H1 (cell line): ENCODE data around the gene ODC1. TPM values are rescaled to one million over a fixed set of nuclear protein-coding genes. Genes with fewer than 3 reads are reported as not detected.

ENCODE experiments used
- CTCF ChIA-PET: fragments of 300-600 bp; sonication (Branson Sonifier 250); formaldehyde crosslinking; loops from one replicate; lab custom pipeline; 2021; ENCODE audit not compliant: partially characterized antibody; lab: Charles Lee
- POLR2A ChIA-PET: fragments of 300-600 bp; sonication (Branson Sonifier 250); formaldehyde crosslinking; loops from one replicate; lab custom pipeline; 2021; ENCODE audit warnings: inconsistent platforms; ENCODE audit not compliant: partially characterized antibody; lab: Charles Lee
- DNase-seq, 2 experiments: peaks; one replicate each; pipeline versions ENCODE4 v3.0.0 to v3.0.0-alpha.2; 2010 to 2022; ENCODE audit warnings: low spot score in 2 of 2, low read depth in 1 of 2, mixed read lengths in 1 of 2
- FAIRE-seq: peaks from 2 replicates; lab custom pipeline; 2011; peaks lifted over from hg19 to GRCh38; lab: Jason Lieb, UNC
- H2AFZ ChIP-seq: 2 replicates; pipeline ENCODE4 v1.8.1; 2012; ENCODE audit warnings: low read length, inconsistent platforms
- H2AK5ac ChIP-seq: 2 replicates; pipeline ENCODE4 v1.6.1; 2013; ENCODE audit warnings: low read depth, low read length
- H2BK120ac ChIP-seq: replicated peaks from 2 replicates; pipeline ENCODE3; 2013; ENCODE audit warnings: low read depth, low read length, inconsistent platforms
- H2BK12ac ChIP-seq: 2 replicates; pipeline ENCODE4 v1.6.1; 2013; ENCODE audit warnings: low read depth, low read length
- H2BK15ac ChIP-seq: 2 replicates; pipeline ENCODE4 v1.6.1; 2013; ENCODE audit warnings: low read length
- H2BK20ac ChIP-seq: 2 replicates; pipeline ENCODE4 v1.6.1; 2013; ENCODE audit warnings: low read length
- H2BK5ac ChIP-seq: 2 replicates; pipeline ENCODE4 v1.6.1; 2013; ENCODE audit warnings: low read depth, low read length
- H3K14ac ChIP-seq: 2 replicates; pipeline ENCODE4 v1.6.1; 2013; ENCODE audit warnings: inconsistent platforms; ENCODE audit not compliant: insufficient read length
- H3K18ac ChIP-seq: 2 replicates; pipeline ENCODE4 v1.6.1; 2013; ENCODE audit warnings: low read length; ENCODE audit errors: extremely low read depth
- H3K23ac ChIP-seq: 2 replicates; pipeline ENCODE4 v1.6.1; 2013; ENCODE audit warnings: inconsistent platforms; ENCODE audit not compliant: insufficient read length
- H3K23me2 ChIP-seq: 2 replicates; pipeline ENCODE4 v1.6.1; 2013; ENCODE audit warnings: low read depth, low read length
- H3K27ac ChIP-seq: 2 replicates; pipeline ENCODE4 v1.6.1; 2011; ENCODE audit warnings: low read depth, low read length, inconsistent platforms
- H3K27me3 ChIP-seq, 4 experiments: replicated peaks in 1 of 4; 1 replicate in 1 of 4; 2 replicates in 3 of 4; pipeline versions ENCODE4 v1.6.1 to v1.8.1; 2011 to 2013; ENCODE audit warnings: low read length in 3 of 4, mild to moderate bottlenecking in 3 of 4, inconsistent platforms in 2 of 4, mixed read lengths in 2 of 4, moderate library complexity in 1 of 4; ENCODE audit not compliant: control insufficient read depth in 3 of 4, insufficient read depth in 3 of 4; ENCODE audit errors: extremely low read depth in 1 of 4
- H3K36me3 ChIP-seq, 4 experiments: 2 replicates each; pipeline versions ENCODE4 v1.6.1 to v1.8.1; 2011 to 2013; ENCODE audit warnings: mild to moderate bottlenecking in 4 of 4, low read length in 3 of 4, moderate library complexity in 2 of 4, control low read depth in 1 of 4, inconsistent platforms in 1 of 4; ENCODE audit not compliant: insufficient read depth in 4 of 4, control insufficient read depth in 2 of 4
- H3K4ac ChIP-seq: replicated peaks from 2 replicates; pipeline ENCODE3; 2013; ENCODE audit warnings: low read length, low read depth, mixed read lengths, inconsistent platforms; ENCODE audit not compliant: insufficient read length
- H3K4me1 ChIP-seq, 4 experiments: replicated peaks in 1 of 4; 1 replicate in 1 of 4; 2 replicates in 3 of 4; pipeline versions ENCODE4 v1.6.1 to v1.8.1; 2011 to 2013; ENCODE audit warnings: low read length in 3 of 4, inconsistent platforms in 2 of 4, mixed read lengths in 1 of 4; ENCODE audit not compliant: insufficient read depth in 4 of 4, control insufficient read depth in 3 of 4
- H3K4me2 ChIP-seq, 2 experiments: 2 replicates each; pipeline versions ENCODE4 v1.6.1 to v1.8.1; 2011 to 2013; ENCODE audit warnings: low read depth in 2 of 2, low read length in 2 of 2, control low read depth in 1 of 2, inconsistent platforms in 1 of 2, mild to moderate bottlenecking in 1 of 2; ENCODE audit not compliant: insufficient read depth in 1 of 2
- H3K4me3 ChIP-seq, 4 experiments: fragments of 200-600, 300-600 bp in 1 of 4; sonication (generic), shearing (Covaris generic), sonication (Bioruptor Twin) in 1 of 4; 2 replicates each; pipeline versions ENCODE4 v1.5.1 to v1.8.1; 2011 to 2016; ENCODE audit warnings: low read length in 4 of 4, low read depth in 3 of 4, control low read depth in 2 of 4, inconsistent platforms in 2 of 4, mild to moderate bottlenecking in 2 of 4, mixed read lengths in 1 of 4, moderate library complexity in 1 of 4; ENCODE audit not compliant: insufficient read depth in 2 of 4; ENCODE audit errors: extremely low read depth in 1 of 4
- H3K56ac ChIP-seq: replicated peaks from 2 replicates; pipeline ENCODE3; 2013; ENCODE audit warnings: low read depth, mild to moderate bottlenecking, mixed read lengths, low read length, inconsistent platforms; ENCODE audit not compliant: insufficient read length
- H3K79me1 ChIP-seq: 2 replicates; pipeline ENCODE4 v1.6.1; 2013; ENCODE audit warnings: low read depth, low read length, control low read depth
- H3K79me2 ChIP-seq, 2 experiments: 2 replicates each; pipeline versions ENCODE4 v1.6.1 to v1.8.1; 2012 to 2013; ENCODE audit warnings: low read length in 2 of 2, mild to moderate bottlenecking in 2 of 2, inconsistent platforms in 1 of 2; ENCODE audit not compliant: insufficient read depth in 2 of 2, control insufficient read depth in 1 of 2
- H3K9ac ChIP-seq, 4 experiments: replicated peaks in 1 of 4; 1 replicate in 1 of 4; 2 replicates in 3 of 4; pipeline versions ENCODE4 v1.6.1 to v1.8.1; 2011 to 2013; ENCODE audit warnings: low read depth in 3 of 4, low read length in 3 of 4, control low read depth in 2 of 4, mild to moderate bottlenecking in 2 of 4, moderate library complexity in 2 of 4, inconsistent platforms in 1 of 4; ENCODE audit errors: extremely low read depth in 1 of 4
- H3K9me3 ChIP-seq, 2 experiments: 2 replicates each; pipeline versions ENCODE4 v1.6.1 to v1.8.1; 2012 to 2013; ENCODE audit warnings: mild to moderate bottlenecking in 2 of 2, moderate library complexity in 2 of 2, control low read depth in 1 of 2, inconsistent platforms in 1 of 2, low read depth in 1 of 2, low read length in 1 of 2, mixed read lengths in 1 of 2; ENCODE audit not compliant: insufficient read depth in 2 of 2
- H4K20me1 ChIP-seq, 2 experiments: replicated peaks in 1 of 2; 2 replicates each; pipeline versions ENCODE3 to v1.8.1; 2011 to 2013; ENCODE audit warnings: inconsistent platforms in 2 of 2, low read length in 2 of 2, mild to moderate bottlenecking in 1 of 2; ENCODE audit not compliant: insufficient read depth in 2 of 2, control insufficient read depth in 1 of 2
- H4K5ac ChIP-seq: 2 replicates; pipeline ENCODE4 v1.6.1; 2013; ENCODE audit warnings: low read length, low read depth, mixed read lengths, inconsistent platforms; ENCODE audit not compliant: insufficient read length
- H4K8ac ChIP-seq: 2 replicates; pipeline ENCODE4 v1.8.0; 2013; ENCODE audit warnings: mild to moderate bottlenecking, moderate library complexity, low read length, inconsistent platforms; ENCODE audit not compliant: insufficient read depth; ENCODE audit errors: extremely low read depth
- H4K91ac ChIP-seq: replicated peaks from 2 replicates; pipeline ENCODE3; 2013; ENCODE audit warnings: low read length, mixed read lengths, inconsistent platforms; ENCODE audit not compliant: insufficient read length
- BCL11A ChIP-seq, 2 experiments: IDR thresholded peaks; one replicate each; pipeline ENCODE4 v1.6.1; 2011; ENCODE audit warnings: low read depth in 2 of 2, low read length in 2 of 2, mild to moderate bottlenecking in 2 of 2
- CBX5 ChIP-seq: fragments of 300-800, 300-1000 bp; sonication (generic); IDR thresholded peaks from 2 replicates; pipeline ENCODE4 v1.7.1; 2016; ENCODE audit warnings: antibody characterized with exemption, low read length, low read depth
- CREB1 ChIP-seq: IDR thresholded peaks from 2 replicates; pipeline ENCODE4 v1.6.1; 2012; ENCODE audit warnings: inconsistent platforms
- E2F6 ChIP-seq: IDR thresholded peaks from 2 replicates; pipeline ENCODE4 v1.6.1; 2012; ENCODE audit warnings: inconsistent platforms
- EGR1 ChIP-seq: IDR thresholded peaks from 2 replicates; pipeline ENCODE4 v1.6.1; 2011; ENCODE audit warnings: low read depth, low read length, borderline replicate concordance
- POU5F1 ChIP-seq: IDR thresholded peaks from 2 replicates; pipeline ENCODE4 v1.6.1; 2011; ENCODE audit warnings: low read depth, mild to moderate bottlenecking, low read length, moderate library complexity
- RAD21 ChIP-seq, 2 experiments: IDR thresholded peaks in 1 of 2; conservative IDR thresholded peaks in 1 of 2; 2 replicates each; pipeline ENCODE4 v1.6.1; 2011; ENCODE audit warnings: low read depth in 2 of 2, low read length in 2 of 2, improper control_type of control experiment in 1 of 2, inconsistent platforms in 1 of 2, mild to moderate bottlenecking in 1 of 2, moderate library complexity in 1 of 2
- SIRT6 ChIP-seq: IDR thresholded peaks from one replicate; pipeline ENCODE4 v1.7.1; 2012; ENCODE audit warnings: low read length, inconsistent platforms
- YY1 ChIP-seq: IDR thresholded peaks from 2 replicates; pipeline ENCODE4 v1.6.1; 2011; ENCODE audit warnings: low read depth, mild to moderate bottlenecking, low read length
- WGBS, 2 experiments: shearing (Covaris generic) in 1 of 2; methylation state at CpG; one replicate each; pipeline versions ENCODE4 v1.1.6 to v1.1.7; 2013 to 2015; ENCODE audit warnings: low lambda C conversion rate in 2 of 2, mixed read lengths in 2 of 2, inconsistent platforms in 1 of 2, low coverage in 1 of 2, missing lambda C conversion rate in 1 of 2; ENCODE audit not compliant: insufficient replicate concordance in 2 of 2, insufficient coverage in 1 of 2, insufficient read length in 1 of 2; ENCODE audit errors: extremely low coverage in 1 of 2, missing lambda C conversion rate in 1 of 2; 5-methylcytosine and 5-hydroxymethylcytosine counted together
- polyA plus RNA-seq, 7 experiments: library from polyadenylated mRNA; depleted of rRNA in 3 of 7; stranded (reverse) in 5 of 7; unstranded in 2 of 7; fragments of >200 nt in 5 of 7; fragments of 200-250 nt in 2 of 7; gene quantifications; 1 replicate in 5 of 7; 2 replicates in 1 of 7; 4 replicates in 1 of 7; pipeline versions ENCODE4 v1.2.1 to v1.2.3, GENCODE V29; 2011 to 2013; ENCODE audit warnings: missing spikeins in 2 of 7, mixed read lengths in 2 of 7
- total RNA-seq: library from RNA; stranded (reverse); fragmentation: NEBNext Ultra II Directional; extraction: Animal tissue kit (Norgen Biotek cat#: 25700); gene quantifications from 2 replicates; pipeline ENCODE4 v1.2.1, GENCODE V29; 2021

The ODC1 gene
- total and polyA plus RNA-seq, 2 of the 8 experiments (the other 6 are each of a cell fraction or from before 2014, with no cell fraction given): 57.2 to 76.7 TPM

DNA sequence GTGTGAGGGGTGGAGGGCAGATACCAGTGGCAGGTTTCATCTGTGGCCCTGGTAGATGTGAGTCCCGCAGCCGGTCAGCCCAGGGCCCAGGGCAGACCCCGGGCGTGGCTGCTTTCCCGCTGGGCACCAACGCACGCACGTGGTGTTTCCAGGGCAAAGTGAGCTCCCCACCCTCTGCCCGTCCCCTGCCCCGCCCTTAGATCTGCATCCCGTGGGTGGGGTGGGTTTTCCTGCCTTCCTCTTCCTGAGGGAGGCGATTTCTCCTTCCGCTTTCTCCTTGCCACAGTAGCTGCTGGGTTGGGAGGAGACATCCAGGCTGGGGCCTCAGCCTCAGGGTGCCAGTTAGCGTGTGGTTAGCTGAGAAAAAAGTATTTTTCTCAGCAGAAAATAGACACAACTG is 49.6 kb downstream of the ODC1 start:
- H3K4me3 ChIP-seq: no peak overlapping the region
- no peak overlapping the region for H4K8ac ChIP-seq
- H3K23me2 ChIP-seq: peaks cover 4% of the 10 kb centered on the region; the same call in 1 of the 2 replicates
- no peak for FAIRE-seq
- no peak overlapping the region for H2BK20ac ChIP-seq
- ChIA-PET POLR2A (interaction anchor here (1.0 kb wide), 1 partner anchor 50 kb away, joined by 3 read pairs; the partner anchor contains the start of gene ODC1), CTCF (interaction anchor here (0.9 to 2.7 kb wide), 2 partner anchors 10 to 71 kb away, joined by 3 to 17 read pairs; no protein-coding TSS in a partner anchor)
- no peak overlapping the region for H3K9ac ChIP-seq
- H3K79me2 ChIP-seq: no peaks in the 10 kb centered on the region
- no peak overlapping the region for H3K14ac ChIP-seq
- no peaks in the 10 kb centered on the region for H3K36me3 ChIP-seq
- H2BK5ac ChIP-seq: no peak overlapping the region
- no peak overlapping the region for H3K4ac ChIP-seq
- H3K23ac ChIP-seq: no peak overlapping the region
- H2BK15ac ChIP-seq: no peak overlapping the region
- H3K79me1 ChIP-seq: no peaks in the 10 kb centered on the region; the same call in none of the 2 replicates
- H2BK120ac ChIP-seq: no peak overlapping the region
- H4K20me1 ChIP-seq: no peaks in the 10 kb centered on the region
- H2AFZ ChIP-seq: no peak overlapping the region
- 91% methylated on average over 14 of the region's 14 CpGs; no CpG with 5 or more reads in 1 of the 2 experiments for whole genome bisulfite sequencing, 2 experiments
- no peaks in the 10 kb centered on the region for H3K27me3 ChIP-seq
- H4K5ac ChIP-seq: no peak overlapping the region
- DNase-seq: no peak
- H3K4me2 ChIP-seq: no peak overlapping the region
- H2AK5ac ChIP-seq: no peak overlapping the region
- no peak overlapping the region for H3K27ac ChIP-seq
- H3K4me1 ChIP-seq: peaks cover under 1 to 5% (median under 1%) of the 10 kb centered on the region in 4 experiments; a peak in 5 of 7 replicates
- TF ChIP-seq SIRT6 (no peak), CREB1 (no peak), E2F6 (no peak), BCL11A (IDR thresholded peaks at IDR 0.05; ENCODE audit: low read depth in 2 of 2, low read length in 2 of 2) (no peak), POU5F1 (no peak), EGR1 (no peak), CBX5 (no peak), YY1 (no peak), RAD21 (IDR thresholded peaks at IDR 0.05 in 1 of 2, conservative IDR thresholded peaks at IDR 0.05 in 1 of 2; ENCODE audit: low read depth in 2 of 2, low read length in 2 of 2) (no peak)
- no peak overlapping the region for H2BK12ac ChIP-seq
- H3K18ac ChIP-seq: no peak overlapping the region
- no peak overlapping the region for H4K91ac ChIP-seq
- H3K56ac ChIP-seq: no peak overlapping the region
- H3K9me3 ChIP-seq: no peaks in the 10 kb centered on the region
